Measurements from ENCODE around the gene CARHSP1. TPM values are rescaled to one million over a fixed set of nuclear protein-coding genes. Genes with fewer than 3 reads are reported as not detected.

Gene CARHSP1
- total and polyA plus RNA-seq, 2 of the 8 experiments (the other 6 are each of a cell fraction or from before 2014, with no cell fraction given) = 292 to 300 TPM

DNA sequence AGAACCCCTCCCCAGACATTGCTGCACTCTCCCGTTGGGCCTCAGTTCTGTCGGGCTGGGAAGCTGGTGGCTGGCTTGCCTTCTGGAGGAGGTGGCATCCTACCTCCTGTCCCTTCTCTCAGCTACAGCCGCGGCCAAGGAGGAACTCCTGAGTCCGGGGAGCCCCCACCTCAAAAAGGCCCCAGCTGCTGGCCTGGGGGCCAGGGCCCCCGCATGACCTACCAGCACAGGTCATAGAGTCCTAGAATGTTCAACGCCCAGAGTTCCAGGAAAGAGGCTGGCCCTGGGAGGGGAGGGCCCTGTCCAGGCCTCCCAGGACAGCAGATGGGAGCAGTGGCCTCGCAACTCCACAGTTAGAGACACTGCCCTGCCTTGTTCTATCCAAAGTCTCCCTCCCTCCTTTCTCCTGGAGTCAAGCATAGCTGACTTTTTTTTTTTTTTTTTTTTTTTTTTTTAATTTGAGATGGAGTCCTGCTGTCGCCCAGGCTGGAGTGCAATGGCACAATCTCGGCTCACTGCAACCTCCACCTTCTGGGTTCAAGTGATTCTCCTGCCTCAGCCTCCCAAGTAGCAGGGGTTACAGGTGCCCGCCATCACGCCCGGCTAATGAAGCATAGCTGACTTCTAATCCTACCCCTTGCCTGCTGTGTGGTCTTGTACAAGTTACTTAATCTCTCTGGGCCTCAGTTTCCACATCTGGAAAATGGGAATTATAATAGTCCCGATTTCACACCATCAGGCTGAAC, 7.1 kb downstream of the CARHSP1 start:
- Histone ChIP-seq H3K9ac (replicated peaks in 1 of 4; ENCODE audit: extremely low read depth in 1 of 4, low read depth in 3 of 4, low read length in 3 of 4) (no peak overlapping the region), H3K4me1 (replicated peaks in 1 of 4; ENCODE audit: control insufficient read depth in 3 of 4, insufficient read depth in 4 of 4, low read length in 3 of 4) (peaks cover 22 to 47% (median 32%) of the 10 kb centered on the region in 4 experiments), H3K14ac (ENCODE audit: insufficient read length) (no peak overlapping the region), H3K36me3 (ENCODE audit: control insufficient read depth in 2 of 4, insufficient read depth in 4 of 4, low read length in 3 of 4) (peaks cover 11 to 46% (median 20%) of the 10 kb centered on the region in 4 experiments), H2BK20ac (ENCODE audit: low read length) (no peak overlapping the region), H3K27ac (ENCODE audit: low read depth, low read length) (no peak overlapping the region), H3K79me2 (ENCODE audit: control insufficient read depth in 1 of 2, insufficient read depth in 2 of 2, low read length in 2 of 2) (peaks cover 51 to 83% of the 10 kb centered on the region in 2 experiments), H3K27me3 (replicated peaks in 1 of 4; ENCODE audit: control insufficient read depth in 3 of 4, extremely low read depth in 1 of 4, insufficient read depth in 3 of 4, low read length in 3 of 4) (no peaks in the 10 kb centered on the region), H3K23me2 (ENCODE audit: low read depth, low read length) (peaks cover 6% of the 10 kb centered on the region), H2AK5ac (ENCODE audit: low read depth, low read length) (no peak overlapping the region), H3K4ac (replicated peaks; ENCODE audit: insufficient read length, low read depth, low read length) (peak overlapping the region; percentile 8), H4K5ac (ENCODE audit: insufficient read length, low read depth, low read length) (no peak overlapping the region), H4K8ac (ENCODE audit: extremely low read depth, insufficient read depth, low read length) (no peak overlapping the region; the same call in 1 of the 2 replicates), H2BK12ac (ENCODE audit: low read depth, low read length) (no peak overlapping the region), H3K23ac (ENCODE audit: insufficient read length) (no peak overlapping the region), H3K56ac (replicated peaks; ENCODE audit: insufficient read length, low read depth, low read length) (no peak overlapping the region), H3K4me2 (ENCODE audit: insufficient read depth in 1 of 2, low read depth in 2 of 2, low read length in 2 of 2) (no peak overlapping the region), H4K91ac (replicated peaks; ENCODE audit: insufficient read length, low read length) (no peak overlapping the region), H2BK15ac (ENCODE audit: low read length) (no peak overlapping the region), H2BK120ac (replicated peaks; ENCODE audit: low read depth, low read length) (no peak overlapping the region), H2AFZ (ENCODE audit: low read length) (no peak overlapping the region), H2BK5ac (ENCODE audit: low read depth, low read length) (0 out of 2 replicates have a peak overlapping the region, but pooled peaks have one; percentile 2), H3K18ac (ENCODE audit: extremely low read depth, low read length) (no peak overlapping the region), H3K9me3 (ENCODE audit: insufficient read depth in 2 of 2, low read depth in 1 of 2, low read length in 1 of 2) (no peaks in the 10 kb centered on the region), H3K4me3 (ENCODE audit: extremely low read depth in 1 of 4, insufficient read depth in 2 of 4, low read depth in 3 of 4, low read length in 4 of 4) (no peak overlapping the region), H4K20me1 (replicated peaks in 1 of 2; ENCODE audit: control insufficient read depth in 1 of 2, insufficient read depth in 2 of 2, low read length in 2 of 2) (peaks cover 41 to 56% of the 10 kb centered on the region in 2 experiments), H3K79me1 (ENCODE audit: low read depth, low read length) (peaks cover 41% of the 10 kb centered on the region)
- 86% methylated on average over 12 of the region's 14 CpGs; no CpG with 5 or more reads in 1 of the 2 experiments for WGBS, 2 experiments (ENCODE audit: extremely low coverage in 1 of 2, insufficient coverage in 1 of 2, insufficient read length in 1 of 2, insufficient replicate concordance in 2 of 2, low coverage in 1 of 2, low lambda C conversion rate in 2 of 2, missing lambda C conversion rate in 1 of 2)
- CTCF ChIA-PET (ENCODE audit: partially characterized antibody) = interaction anchor here (0.6 to 4.6 kb wide), 4 partner anchors 12 to 1668 kb away, joined by 3 to 25 read pairs (median 12); no protein-coding TSS in a partner anchor
- DNase-seq (ENCODE audit: low read depth in 1 of 2, low spot score in 2 of 2) (no peak), FAIRE-seq (no peak)
- POLR2A ChIA-PET (ENCODE audit: partially characterized antibody) = interaction anchor here (24.4 to 29.1 kb wide), 2 partner anchors 4 to 12 kb away, joined by 456 read pairs; partner anchors contain the start of genes CARHSP1 and LITAFD
- TF ChIP-seq, protein P1, sequence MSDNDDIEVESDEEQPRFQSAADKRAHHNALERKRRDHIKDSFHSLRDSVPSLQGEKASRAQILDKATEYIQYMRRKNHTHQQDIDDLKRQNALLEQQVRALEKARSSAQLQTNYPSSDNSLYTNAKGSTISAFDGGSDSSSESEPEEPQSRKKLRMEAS (IDR thresholded peaks at IDR 0.05) = no peak
- TF ChIP-seq YY1 (IDR thresholded peaks at IDR 0.05; ENCODE audit: low read depth, low read length) (no peak), ASH2L (IDR thresholded peaks at IDR 0.05; ENCODE audit: low read length) (no peak), SIN3A (conservative IDR thresholded peaks at IDR 0.05 in 1 of 2, IDR thresholded peaks at IDR 0.05 in 1 of 2; ENCODE audit: low read depth in 1 of 2, low read length in 2 of 2) (no peak), SUZ12 (IDR thresholded peaks at IDR 0.05; ENCODE audit: low read length) (no peak), TAF7 (optimal IDR thresholded peaks at IDR 0.05; ENCODE audit: borderline replicate concordance, low read depth, low read length) (no peak), E2F6 (IDR thresholded peaks at IDR 0.05) (no peak), TCF12 (IDR thresholded peaks at IDR 0.05; ENCODE audit: low read depth, low read length) (no peak), KDM5A (IDR thresholded peaks at IDR 0.05; ENCODE audit: low read length) (no peak), EGR1 (IDR thresholded peaks at IDR 0.05; ENCODE audit: borderline replicate concordance, low read depth, low read length) (no peak), TEAD4 (IDR thresholded peaks at IDR 0.05; ENCODE audit: low read depth, low read length) (no peak)
